Astrocyte of the spinal cord (primary cell): ENCODE data around the gene C3.

Source experiments
- DNase-seq: peaks from one replicate; pipeline ENCODE4 v3.0.0; 2011; ENCODE audit warnings: low read depth, low spot score
- H3K4me3 ChIP-seq: 2 replicates; pipeline ENCODE4 v1.5.1; 2011; ENCODE audit warnings: low read depth, mild to moderate bottlenecking, low read length, moderate library complexity
- CTCF ChIP-seq: IDR thresholded peaks from 2 replicates; pipeline ENCODE4 v1.5.1; 2012; ENCODE audit warnings: low read depth, mild to moderate bottlenecking, low read length, inconsistent platforms
- in situ Hi-C: cut with HindIII; loops from 2 replicates; pipeline ENCODE4 v1.10.0; 2017; ENCODE audit warnings: low sequenced_read_pairs

The C3 gene

GRCh38 chr19:6723108-6723618, 2.7 kb upstream of the C3 start:
- in situ Hi-C loops = no loop called here
- TF ChIP-seq CTCF = no peak
- H3K4me3 ChIP-seq = no peak overlapping the region
- no peak for DNase-seq

GRCh38 chr19:6721773-6722172, 1.3 kb upstream of the C3 start:
- H3K4me3 ChIP-seq = no peak overlapping the region
- DNase-seq = no peak
- in situ Hi-C loops = no loop called here
- TF ChIP-seq CTCF = no peak

- in situ Hi-C loops = no loop called here
- H3K4me3 ChIP-seq = no peak overlapping the region
- no peak for TF ChIP-seq CTCF
- no peak for DNase-seq
Measured at GRCh38 chr19:6721138-6721474, 656 bp upstream of the C3 start.

- in situ Hi-C loops = no loop called here
- no peak for DNase-seq
- no peak for TF ChIP-seq CTCF
Measured at GRCh38 chr19:6719992-6720368, 470 bp downstream of the C3 start.

GRCh38 chr19:6719540-6719861, 949 bp downstream of the C3 start:
- TF ChIP-seq CTCF = no peak
- no peak overlapping the region for H3K4me3 ChIP-seq
- DNase-seq = no peak
- in situ Hi-C loops = no loop called here

More at GRCh38 chr19:6719992-6720368, 470 bp downstream of the C3 start:
- no peak overlapping the region for H3K4me3 ChIP-seq

- TF ChIP-seq CTCF = no peak
- no peak overlapping the region for H3K4me3 ChIP-seq
- no peak for DNase-seq
- in situ Hi-C loops = no loop called here
Measured at GRCh38 chr19:6718741-6719539, 1.5 kb downstream of the C3 start.
